Measurements from ENCODE around the gene KPTN. TPM values are rescaled to one million over a fixed set of nuclear protein-coding genes. Genes with fewer than 3 reads are reported as not detected.

KPTN gene
- total and polyA plus RNA-seq, 2 of the 13 experiments (the other 11 are each of a cell fraction or from before 2014, with no cell fraction given) = 9.1 to 13.3 TPM

GRCh38 chr19:47514869-47515588 is 31.0 kb upstream of the KPTN start, which contains the start of gene NAPA (continued):
- TF ChIP-seq ZBTB44 (CRISPR knock-in tag; IDR thresholded peaks at IDR 0.05) = no peak
- peak; percentile 32; the same call in 1 of the 2 replicates for TF ChIP-seq GFI1 (CRISPR knock-in tag; IDR thresholded peaks at IDR 0.05; ENCODE audit: borderline replicate concordance)
- peak; percentile 54 for TF ChIP-seq POGK (CRISPR knock-in tag; conservative IDR thresholded peaks at IDR 0.05)
- no peak for TF ChIP-seq ZNF703 (CRISPR knock-in tag; IDR thresholded peaks at IDR 0.05; ENCODE audit: borderline replicate concordance)
- 0 out of 2 replicates have a peak, but pooled peaks have one; percentile 53 for TF ChIP-seq SAFB2 (CRISPR knock-in tag; IDR thresholded peaks at IDR 0.05; ENCODE audit: borderline replicate concordance, low read depth)
- TF ChIP-seq ZNF503 (CRISPR knock-in tag; IDR thresholded peaks at IDR 0.05) = no peak; the same call in 1 of the 2 replicates
- TF ChIP-seq ZBTB25 (CRISPR knock-in tag; IDR thresholded peaks at IDR 0.05) = peak; percentile 87
- no peak for TF ChIP-seq ZNF597 (CRISPR knock-in tag; IDR thresholded peaks at IDR 0.05)
- no peak for TF ChIP-seq ZNF18 (CRISPR knock-in tag; IDR thresholded peaks at IDR 0.05; ENCODE audit: insufficient replicate concordance)
- peak; percentile 72 for TF ChIP-seq HNF1B (CRISPR knock-in tag; IDR thresholded peaks at IDR 0.05)
- TF ChIP-seq MYC (CRISPR knock-in tag; IDR thresholded peaks at IDR 0.05; ENCODE audit: borderline replicate concordance) = peak; percentile 63
- TF ChIP-seq DRAP1 (CRISPR knock-in tag; IDR thresholded peaks at IDR 0.05) = peak; percentile 68
- no peak for TF ChIP-seq ATF3 (CRISPR knock-in tag; IDR thresholded peaks at IDR 0.05)
- TF ChIP-seq AGO2 (optimal IDR thresholded peaks at IDR 0.05; ENCODE audit: low read depth, low read length) = peak; percentile 31
- TF ChIP-seq BRD4 (CRISPR knock-in tag; IDR thresholded peaks at IDR 0.05) = no peak
